ENCODE data around the gene LRRC14B. TPM values are rescaled to one million over a fixed set of nuclear protein-coding genes. Genes with fewer than 3 reads are reported as not detected.

The LRRC14B gene
- polyA plus RNA-seq, 1 donor = 0.13 TPM

- DNase-seq = no peak
- Histone ChIP-seq H3K27ac (ENCODE audit: low read length) (no peak overlapping the region), H3K27me3 (ENCODE audit: control insufficient read depth, insufficient read depth, low read length) (no peaks in the 10 kb centered on the region), H3K4me1 (ENCODE audit: control insufficient read depth, insufficient read depth, low read length) (no peaks in the 10 kb centered on the region), H3K9me3 (ENCODE audit: control insufficient read depth, low read depth, low read length) (no peaks in the 10 kb centered on the region), H3K36me3 (ENCODE audit: control insufficient read depth, insufficient read depth, low read length) (no peaks in the 10 kb centered on the region), H3K4me3 (ENCODE audit: low read length) (no peak overlapping the region)
- no CpG with 5 or more reads among the region's 7 CpGs for WGBS (ENCODE audit: insufficient coverage, low lambda C conversion rate)
These were observed 23.8 kb upstream of the LRRC14B start for GRCh38 chr5:167511-167910.

GRCh38 chr5:167982-168660 lies 23.2 kb upstream of the LRRC14B start:
- WGBS (ENCODE audit: insufficient coverage, low lambda C conversion rate) = no CpG with 5 or more reads among the region's 18 CpGs

GRCh38 chr5:169071-169727 lies 22.1 kb upstream of the LRRC14B start:
- Histone ChIP-seq H3K36me3 (ENCODE audit: control insufficient read depth, insufficient read depth, low read length) (no peaks in the 10 kb centered on the region), H3K9me3 (ENCODE audit: control insufficient read depth, low read depth, low read length) (no peaks in the 10 kb centered on the region), H3K4me3 (ENCODE audit: low read length) (no peak overlapping the region), H3K27me3 (ENCODE audit: control insufficient read depth, insufficient read depth, low read length) (no peaks in the 10 kb centered on the region), H3K4me1 (ENCODE audit: control insufficient read depth, insufficient read depth, low read length) (no peaks in the 10 kb centered on the region), H3K27ac (ENCODE audit: low read length) (no peak overlapping the region)
- no CpG with 5 or more reads among the region's 32 CpGs for WGBS (ENCODE audit: insufficient coverage, low lambda C conversion rate)
- no peak for DNase-seq

More at GRCh38 chr5:167982-168660, 23.2 kb upstream of the LRRC14B start:
- no peaks in the 10 kb centered on the region for H3K4me1 ChIP-seq (ENCODE audit: control insufficient read depth, insufficient read depth, low read length)
- H3K4me3 ChIP-seq (ENCODE audit: low read length) = no peak overlapping the region
- no peaks in the 10 kb centered on the region for H3K27me3 ChIP-seq (ENCODE audit: control insufficient read depth, insufficient read depth, low read length)
- H3K36me3 ChIP-seq (ENCODE audit: control insufficient read depth, insufficient read depth, low read length) = no peaks in the 10 kb centered on the region
- H3K9me3 ChIP-seq (ENCODE audit: control insufficient read depth, low read depth, low read length) = no peaks in the 10 kb centered on the region
- peak in 1 of 2 donors; percentile 32 for DNase-seq
- no peak overlapping the region for H3K27ac ChIP-seq (ENCODE audit: low read length)

- Histone ChIP-seq H3K9me3 (ENCODE audit: control insufficient read depth, low read depth, low read length) (no peaks in the 10 kb centered on the region), H3K4me1 (ENCODE audit: control insufficient read depth, insufficient read depth, low read length) (no peaks in the 10 kb centered on the region), H3K36me3 (ENCODE audit: control insufficient read depth, insufficient read depth, low read length) (no peaks in the 10 kb centered on the region), H3K27me3 (ENCODE audit: control insufficient read depth, insufficient read depth, low read length) (no peaks in the 10 kb centered on the region), H3K4me3 (ENCODE audit: low read length) (no peak overlapping the region), H3K27ac (ENCODE audit: low read length) (no peak overlapping the region)
- DNase-seq = no peak
- 100% methylated on average over 1 of the region's 12 CpGs for WGBS (ENCODE audit: insufficient coverage, low lambda C conversion rate)
These were observed 21.6 kb upstream of the LRRC14B start for GRCh38 chr5:169728-170094.

GRCh38 chr5:170971-171800 lies 20.1 kb upstream of the LRRC14B start:
- no peak for DNase-seq
- Histone ChIP-seq H3K27ac (ENCODE audit: low read length) (no peak overlapping the region), H3K4me1 (ENCODE audit: control insufficient read depth, insufficient read depth, low read length) (no peaks in the 10 kb centered on the region), H3K9me3 (ENCODE audit: control insufficient read depth, low read depth, low read length) (no peaks in the 10 kb centered on the region), H3K27me3 (ENCODE audit: control insufficient read depth, insufficient read depth, low read length) (no peaks in the 10 kb centered on the region), H3K36me3 (ENCODE audit: control insufficient read depth, insufficient read depth, low read length) (no peaks in the 10 kb centered on the region), H3K4me3 (ENCODE audit: low read length) (no peak overlapping the region)
- WGBS (ENCODE audit: insufficient coverage, low lambda C conversion rate) = no CpG with 5 or more reads among the region's 37 CpGs

GRCh38 chr5:171801-172331 lies 19.4 kb upstream of the LRRC14B start:
- DNase-seq = no peak

GRCh38 chr5:172421-172820 lies 18.9 kb upstream of the LRRC14B start:
- H3K4me1 ChIP-seq (ENCODE audit: control insufficient read depth, insufficient read depth, low read length) = no peaks in the 10 kb centered on the region
- H3K9me3 ChIP-seq (ENCODE audit: control insufficient read depth, low read depth, low read length) = no peaks in the 10 kb centered on the region
- no peak overlapping the region for H3K4me3 ChIP-seq (ENCODE audit: low read length)
- no peak for DNase-seq
- no peak overlapping the region for H3K27ac ChIP-seq (ENCODE audit: low read length)
- no peaks in the 10 kb centered on the region for H3K36me3 ChIP-seq (ENCODE audit: control insufficient read depth, insufficient read depth, low read length)
- H3K27me3 ChIP-seq (ENCODE audit: control insufficient read depth, insufficient read depth, low read length) = no peaks in the 10 kb centered on the region
- WGBS (ENCODE audit: insufficient coverage, low lambda C conversion rate) = no CpG with 5 or more reads among the region's 13 CpGs

More at GRCh38 chr5:171801-172331, 19.4 kb upstream of the LRRC14B start:
- Histone ChIP-seq H3K9me3 (ENCODE audit: control insufficient read depth, low read depth, low read length) (no peaks in the 10 kb centered on the region), H3K27me3 (ENCODE audit: control insufficient read depth, insufficient read depth, low read length) (no peaks in the 10 kb centered on the region), H3K36me3 (ENCODE audit: control insufficient read depth, insufficient read depth, low read length) (no peaks in the 10 kb centered on the region), H3K4me3 (ENCODE audit: low read length) (no peak overlapping the region), H3K4me1 (ENCODE audit: control insufficient read depth, insufficient read depth, low read length) (no peaks in the 10 kb centered on the region), H3K27ac (ENCODE audit: low read length) (no peak overlapping the region)
- WGBS (ENCODE audit: insufficient coverage, low lambda C conversion rate) = no CpG with 5 or more reads among the region's 23 CpGs

GRCh38 chr5:172841-173251 lies 18.4 kb upstream of the LRRC14B start:
- WGBS (ENCODE audit: insufficient coverage, low lambda C conversion rate) = no CpG with 5 or more reads among the region's 17 CpGs
- no peaks in the 10 kb centered on the region for H3K9me3 ChIP-seq (ENCODE audit: control insufficient read depth, low read depth, low read length)
- DNase-seq = no peak
- H3K27me3 ChIP-seq (ENCODE audit: control insufficient read depth, insufficient read depth, low read length) = no peaks in the 10 kb centered on the region
- no peaks in the 10 kb centered on the region for H3K36me3 ChIP-seq (ENCODE audit: control insufficient read depth, insufficient read depth, low read length)
- no peak overlapping the region for H3K4me3 ChIP-seq (ENCODE audit: low read length)
- no peak overlapping the region for H3K27ac ChIP-seq (ENCODE audit: low read length)
- H3K4me1 ChIP-seq (ENCODE audit: control insufficient read depth, insufficient read depth, low read length) = no peaks in the 10 kb centered on the region

GRCh38 chr5:173392-174290 lies 17.7 kb upstream of the LRRC14B start:
- DNase-seq = no peak
- Histone ChIP-seq H3K4me3 (ENCODE audit: low read length) (no peak overlapping the region), H3K9me3 (ENCODE audit: control insufficient read depth, low read depth, low read length) (no peaks in the 10 kb centered on the region), H3K4me1 (ENCODE audit: control insufficient read depth, insufficient read depth, low read length) (no peaks in the 10 kb centered on the region), H3K36me3 (ENCODE audit: control insufficient read depth, insufficient read depth, low read length) (no peaks in the 10 kb centered on the region), H3K27ac (ENCODE audit: low read length) (no peak overlapping the region), H3K27me3 (ENCODE audit: control insufficient read depth, insufficient read depth, low read length) (no peaks in the 10 kb centered on the region)
- WGBS (ENCODE audit: insufficient coverage, low lambda C conversion rate) = 100% methylated on average over 1 of the region's 22 CpGs

- Histone ChIP-seq H3K4me3 (ENCODE audit: low read length) (no peak overlapping the region), H3K27me3 (ENCODE audit: control insufficient read depth, insufficient read depth, low read length) (no peaks in the 10 kb centered on the region), H3K4me1 (ENCODE audit: control insufficient read depth, insufficient read depth, low read length) (no peaks in the 10 kb centered on the region), H3K9me3 (ENCODE audit: control insufficient read depth, low read depth, low read length) (no peaks in the 10 kb centered on the region), H3K36me3 (ENCODE audit: control insufficient read depth, insufficient read depth, low read length) (no peaks in the 10 kb centered on the region), H3K27ac (ENCODE audit: low read length) (no peak overlapping the region)
- 100% methylated on average over 1 of the region's 5 CpGs for WGBS (ENCODE audit: insufficient coverage, low lambda C conversion rate)
- no peak for DNase-seq
These were observed 17.0 kb upstream of the LRRC14B start for GRCh38 chr5:174291-174600.
